H9 (cell line): ENCODE measurements around the gene CCDC13. TPM values are rescaled to one million over a fixed set of nuclear protein-coding genes. Genes with fewer than 3 reads are reported as not detected.
"Not testable (repeated sequence)": the region's sequence is repeated elsewhere in the genome, so short reads cannot be mapped to it uniquely, and the experiment has no call there.

Source experiments
- DNase-seq: peaks from one replicate; pipeline ENCODE4 v3.0.0-alpha.2; 2017
- H2AFZ ChIP-seq: one replicate; pipeline ENCODE4 v1.6.1; 2013; ENCODE audit warnings: mild to moderate bottlenecking, low read length, control low read depth, moderate library complexity
- H2AK5ac ChIP-seq: 2 replicates; pipeline ENCODE4 v1.6.1; 2013; ENCODE audit warnings: low read length, control low read depth, mixed read lengths; ENCODE audit not compliant: insufficient read length
- H2BK120ac ChIP-seq: one replicate; pipeline ENCODE4 v1.6.1; 2013; ENCODE audit warnings: low read depth, mild to moderate bottlenecking, low read length, control low read depth, inconsistent platforms; ENCODE audit not compliant: poor library complexity, severe bottlenecking
- H2BK12ac ChIP-seq: 2 replicates; pipeline ENCODE4 v1.6.1; 2013; ENCODE audit warnings: low read length, control low read depth, mixed read lengths, low read depth; ENCODE audit not compliant: insufficient read length
- H2BK15ac ChIP-seq: 2 replicates; pipeline ENCODE4 v1.6.1; 2013; ENCODE audit warnings: low read depth, low read length, control low read depth
- H2BK20ac ChIP-seq: one replicate; pipeline ENCODE4 v1.6.1; 2013; ENCODE audit warnings: low read depth, mild to moderate bottlenecking, low read length, control low read depth, inconsistent platforms; ENCODE audit not compliant: poor library complexity, severe bottlenecking
- H2BK5ac ChIP-seq: 2 replicates; pipeline ENCODE4 v1.6.1; 2013; ENCODE audit warnings: low read length, control low read depth, mixed read lengths; ENCODE audit not compliant: insufficient read length
- H3K14ac ChIP-seq: 2 replicates; pipeline ENCODE4 v1.6.1; 2013; ENCODE audit warnings: low read length, control low read depth; ENCODE audit not compliant: insufficient read depth
- H3K18ac ChIP-seq: 2 replicates; pipeline ENCODE4 v1.6.1; 2013; ENCODE audit warnings: low read depth, mild to moderate bottlenecking, mixed read lengths, low read length, control low read depth; ENCODE audit not compliant: insufficient read length
- H3K23ac ChIP-seq: 2 replicates; pipeline ENCODE4 v1.6.1; 2013; ENCODE audit warnings: low read length, control low read depth, mixed read lengths, low read depth; ENCODE audit not compliant: insufficient read length
- H3K23me2 ChIP-seq: 2 replicates; pipeline ENCODE4 v1.6.1; 2013; ENCODE audit warnings: low read depth, mild to moderate bottlenecking, mixed read lengths, low read length, control low read depth; ENCODE audit not compliant: insufficient read length, poor library complexity, severe bottlenecking
- H3K27ac ChIP-seq: 2 replicates; pipeline ENCODE4 v1.5.1; 2013; ENCODE audit warnings: low read length, control low read depth, mixed read lengths, low read depth; ENCODE audit not compliant: insufficient read length
- H3K27me3 ChIP-seq: 2 replicates; pipeline ENCODE4 v1.6.1; 2013; ENCODE audit warnings: low read length, control low read depth, inconsistent platforms; ENCODE audit not compliant: insufficient read depth
- H3K4ac ChIP-seq: 2 replicates; pipeline ENCODE4 v1.6.1; 2013; ENCODE audit warnings: low read depth, mild to moderate bottlenecking, control low read depth, inconsistent platforms, low read length, moderate library complexity
- H3K4me1 ChIP-seq: 2 replicates; pipeline ENCODE4 v1.6.1; 2013; ENCODE audit warnings: low read length, control low read depth, inconsistent platforms; ENCODE audit not compliant: insufficient read depth
- H3K4me2 ChIP-seq: 2 replicates; pipeline ENCODE4 v1.6.1; 2013; ENCODE audit warnings: low read length, control low read depth, mixed read lengths; ENCODE audit not compliant: insufficient read length, insufficient read depth
- H3K56ac ChIP-seq: 2 replicates; pipeline ENCODE4 v1.6.1; 2013; ENCODE audit warnings: low read depth, mild to moderate bottlenecking, mixed read lengths, low read length, control low read depth; ENCODE audit not compliant: insufficient read length
- H3K79me1 ChIP-seq: 2 replicates; pipeline ENCODE4 v1.6.1; 2013; ENCODE audit warnings: low read depth, mild to moderate bottlenecking, moderate library complexity, low read length, control low read depth, inconsistent platforms; ENCODE audit not compliant: insufficient read depth, poor library complexity, severe bottlenecking
- H3K79me2 ChIP-seq: 2 replicates; pipeline ENCODE4 v1.6.1; 2013; ENCODE audit warnings: low read length, control low read depth, inconsistent platforms; ENCODE audit not compliant: insufficient read depth
- H3K9ac ChIP-seq: 2 replicates; pipeline ENCODE4 v1.6.1; 2013; ENCODE audit warnings: low read length, control low read depth, mixed read lengths; ENCODE audit not compliant: insufficient read length; ENCODE audit errors: extremely low read depth
- H3K9me3 ChIP-seq: one replicate; pipeline ENCODE4 v1.6.1; 2013; ENCODE audit warnings: low read depth, low read length, inconsistent platforms; ENCODE audit not compliant: control insufficient read depth
- H3T11ph ChIP-seq: one replicate; pipeline ENCODE4 v1.6.1; 2013; ENCODE audit warnings: mild to moderate bottlenecking, low read length, control low read depth, inconsistent platforms
- H4K20me1 ChIP-seq: one replicate; pipeline ENCODE4 v1.6.1; 2013; ENCODE audit not compliant: control insufficient read depth, insufficient read length, insufficient read depth
- H4K5ac ChIP-seq: 2 replicates; pipeline ENCODE4 v1.6.1; 2013; ENCODE audit warnings: low read depth, mild to moderate bottlenecking, mixed read lengths, low read length, control low read depth; ENCODE audit not compliant: insufficient read length
- H4K8ac ChIP-seq: replicated peaks from 2 replicates; pipeline ENCODE4 v1.6.1; 2013; ENCODE audit warnings: low read length, control low read depth, mixed read lengths, low read depth; ENCODE audit not compliant: insufficient read length
- H4K91ac ChIP-seq: 2 replicates; pipeline ENCODE4 v1.6.1; 2013; ENCODE audit warnings: low read depth, mild to moderate bottlenecking, moderate library complexity, mixed read lengths, low read length, control low read depth; ENCODE audit not compliant: insufficient read length
- H3K27ac Mint-ChIP-seq, 3 experiments: 2 replicates in 2 of 3; 3 replicates in 1 of 3; pipeline ENCODE4 v1.8.0; 2020 to 2021; ENCODE audit warnings: mixed read lengths in 3 of 3, mild to moderate bottlenecking in 1 of 3, moderate library complexity in 1 of 3
- H3K27me3 Mint-ChIP-seq: 2 replicates; pipeline ENCODE4 v1.8.0; 2021; ENCODE audit warnings: low read depth, mild to moderate bottlenecking, moderate library complexity, mixed read lengths
- H3K36me3 Mint-ChIP-seq, 3 experiments: 2 replicates in 2 of 3; 3 replicates in 1 of 3; pipeline ENCODE4 v1.8.0; 2020 to 2021; ENCODE audit warnings: low read depth in 3 of 3, mixed read lengths in 3 of 3; ENCODE audit not compliant: insufficient read depth in 1 of 3
- H3K4me1 Mint-ChIP-seq, 2 experiments: 2 replicates each; pipeline ENCODE4 v1.8.0; 2020; ENCODE audit warnings: mixed read lengths in 2 of 2
- H3K4me3 Mint-ChIP-seq, 2 experiments: 2 replicates in 1 of 2; 3 replicates in 1 of 2; pipeline ENCODE4 v1.8.0; 2020 to 2021; ENCODE audit warnings: mild to moderate bottlenecking in 2 of 2, mixed read lengths in 2 of 2, moderate library complexity in 1 of 2
- H3K9me3 Mint-ChIP-seq, 2 experiments: 2 replicates in 1 of 2; 3 replicates in 1 of 2; pipeline ENCODE4 v1.8.0; 2020; ENCODE audit warnings: mild to moderate bottlenecking in 2 of 2, mixed read lengths in 2 of 2, moderate library complexity in 1 of 2
- CTCF ChIP-seq: fragments of 200-600 bp; sonication (generic); conservative IDR thresholded peaks from 3 replicates; pipeline ENCODE4 v1.8.0; 2021; ENCODE audit warnings: antibody characterized with exemption, mild to moderate bottlenecking
- WGBS: extraction: QIAGEN DNeasy Blood & Tissue Kit; methylation state at CpG from one replicate; pipeline ENCODE4 v1.1.7; 2013; ENCODE audit warnings: missing lambda C conversion rate, low lambda C conversion rate, mixed read lengths; ENCODE audit not compliant: insufficient read length; ENCODE audit errors: extremely low coverage; 5-methylcytosine and 5-hydroxymethylcytosine counted together
- total RNA-seq: library from RNA; stranded (reverse); gene quantifications from 2 replicates; pipeline ENCODE4 v1.2.1, GENCODE V29; 2021

The CCDC13 gene
- total RNA-seq, 1 experiment from 2014 or later, result not detected

GRCh38 chr3:42814246-42814645 is 41.2 kb upstream of the CCDC13 start:
- Histone ChIP-seq H3K79me2 (no peaks in the 10 kb centered on the region), H3K9me3 (no peaks in the 10 kb centered on the region), H3K27ac (no peak overlapping the region), H3K79me1 (no peaks in the 10 kb centered on the region), H3K9ac (no peak overlapping the region), H3K27me3 (no peaks in the 10 kb centered on the region), H3K18ac (no peak overlapping the region), H3K14ac (no peak overlapping the region), H4K91ac (no peak overlapping the region), H2BK20ac (no peak overlapping the region), H4K8ac (no peak overlapping the region), H4K5ac (no peak overlapping the region), H2BK15ac (no peak overlapping the region), H2BK5ac (no peak overlapping the region), H3K23me2 (no peaks in the 10 kb centered on the region), H3K56ac (no peak overlapping the region), H2AFZ (no peak overlapping the region), H3T11ph (no peak overlapping the region), H3K23ac (no peak overlapping the region), H4K20me1 (no peaks in the 10 kb centered on the region), H3K4ac (no peak overlapping the region), H3K4me2 (no peak overlapping the region), H3K4me1 (no peaks in the 10 kb centered on the region; the same call in 1 of the 2 replicates), H2BK12ac (no peak overlapping the region), H2AK5ac (no peak overlapping the region), H2BK120ac (no peak overlapping the region)
- no CpG with 5 or more reads among the region's 5 CpGs for WGBS
- no peak overlapping the region for H3K4me3 Mint-ChIP-seq
- H3K27ac Mint-ChIP-seq, result no peak overlapping the region
- peaks cover 5 to 9% of the 10 kb centered on the region in 2 experiments; a peak in 3 of 4 replicates for H3K4me1 Mint-ChIP-seq
- no peaks in the 10 kb centered on the region for H3K36me3 Mint-ChIP-seq
- H3K27me3 Mint-ChIP-seq, result no peaks in the 10 kb centered on the region
- no peak for TF ChIP-seq CTCF
- no peak for DNase-seq
- no peaks in the 10 kb centered on the region for H3K9me3 Mint-ChIP-seq

- H2AFZ ChIP-seq, H3K9me3 Mint-ChIP-seq, H3K27ac ChIP-seq: not testable (repeated sequence)
Observed at GRCh38 chr3:42811118-42811883, 38.2 kb upstream of the CCDC13 start.

More at GRCh38 chr3:42811118-42811883, 38.2 kb upstream of the CCDC13 start:
- H3K14ac ChIP-seq, H2AK5ac ChIP-seq, H3K23me2 ChIP-seq, H3K23ac ChIP-seq, H3K27me3 ChIP-seq, H2BK5ac ChIP-seq, H2BK120ac ChIP-seq, H3K18ac ChIP-seq, H3T11ph ChIP-seq, H3K27me3 Mint-ChIP-seq, H3K79me1 ChIP-seq, H3K4me1 ChIP-seq, H2BK15ac ChIP-seq, H2BK12ac ChIP-seq, H3K27ac Mint-ChIP-seq, H3K4ac ChIP-seq, DNase-seq, H3K4me2 ChIP-seq, H3K56ac ChIP-seq, H3K4me3 Mint-ChIP-seq, H4K91ac ChIP-seq, H3K36me3 Mint-ChIP-seq, H3K9me3 ChIP-seq, H4K20me1 ChIP-seq, H3K9ac ChIP-seq, H4K5ac ChIP-seq, H4K8ac ChIP-seq, H3K79me2 ChIP-seq, H2BK20ac ChIP-seq: not testable (repeated sequence)
- peaks cover 18 to 21% of the 10 kb centered on the region in 2 experiments for H3K4me1 Mint-ChIP-seq
- WGBS, result no CpG with 5 or more reads among the region's 15 CpGs
